CD8-positive, alpha-beta memory T cell (primary cell): Measurements from ENCODE around the gene IFT88. TPM values are rescaled to one million over a fixed set of nuclear protein-coding genes. Genes with fewer than 3 reads are reported as not detected.
"Not testable (repeated sequence)": the region's sequence is repeated elsewhere in the genome, so short reads cannot be mapped to it uniquely, and the experiment has no call there.

Source experiments
- CTCF ChIA-PET: fragments of 350-600 bp; sonication (Branson Sonifier 250); formaldehyde crosslinking; loops from one replicate; lab custom pipeline; 2021; ENCODE audit warnings: antibody characterized with exemption; lab: Charles Lee
- POLR2A ChIA-PET: fragments of 350-600 bp; sonication (Branson Sonifier 250); formaldehyde crosslinking; loops from one replicate; lab custom pipeline; 2021; ENCODE audit warnings: antibody characterized with exemption; lab: Charles Lee
- DNase-seq, 5 donors: peaks; one replicate each; pipeline versions ENCODE4 v3.0.0 to v3.0.0-alpha.2; 2020 to 2022; ENCODE audit warnings: mixed read lengths in 1 of 5
- H3K27ac ChIP-seq: one replicate; pipeline ENCODE4 v1.7.0; 2013; ENCODE audit warnings: low read depth, mild to moderate bottlenecking, low read length, moderate library complexity
- H3K27me3 ChIP-seq: 2 replicates; pipeline ENCODE4 v1.7.0; 2013; ENCODE audit warnings: low read length, mild to moderate bottlenecking; ENCODE audit not compliant: insufficient read depth, poor library complexity, severe bottlenecking
- H3K36me3 ChIP-seq: 2 replicates; pipeline ENCODE4 v1.7.0; 2013; ENCODE audit warnings: mild to moderate bottlenecking, low read length, moderate library complexity; ENCODE audit not compliant: insufficient read depth
- H3K4me1 ChIP-seq: 2 replicates; pipeline ENCODE4 v1.7.0; 2013; ENCODE audit warnings: mild to moderate bottlenecking, low read length, moderate library complexity; ENCODE audit not compliant: insufficient read depth
- H3K4me3 ChIP-seq: 2 replicates; pipeline ENCODE4 v1.7.0; 2013; ENCODE audit warnings: mild to moderate bottlenecking, low read length
- H3K9me3 ChIP-seq: 2 replicates; pipeline ENCODE4 v1.7.0; 2013; ENCODE audit warnings: mild to moderate bottlenecking, low read length
- H3K27ac Mint-ChIP-seq, 8 donors: one replicate each; pipeline ENCODE4 v1.8.0; 2020 to 2021; ENCODE audit warnings: mixed read lengths in 8 of 8, mild to moderate bottlenecking in 6 of 8, inconsistent platforms in 3 of 8, moderate library complexity in 3 of 8
- H3K27me3 Mint-ChIP-seq, 2 donors: one replicate each; pipeline ENCODE4 v1.8.0; 2020 to 2021; ENCODE audit warnings: mixed read lengths in 2 of 2, mild to moderate bottlenecking in 1 of 2, moderate library complexity in 1 of 2
- H3K36me3 Mint-ChIP-seq, 3 donors: one replicate each; pipeline ENCODE4 v1.8.0; 2020 to 2021; ENCODE audit warnings: mixed read lengths in 3 of 3, inconsistent platforms in 1 of 3, mild to moderate bottlenecking in 1 of 3
- H3K4me1 Mint-ChIP-seq, 3 donors: one replicate each; pipeline ENCODE4 v1.8.0; 2020 to 2021; ENCODE audit warnings: mixed read lengths in 3 of 3, inconsistent platforms in 1 of 3, mild to moderate bottlenecking in 1 of 3
- H3K4me3 Mint-ChIP-seq, 7 donors: one replicate each; pipeline ENCODE4 v1.8.0; 2020 to 2021; ENCODE audit warnings: mixed read lengths in 7 of 7, mild to moderate bottlenecking in 6 of 7, moderate library complexity in 4 of 7, inconsistent platforms in 2 of 7
- H3K9me3 Mint-ChIP-seq, 5 donors: one replicate each; pipeline ENCODE4 v1.8.0; 2020 to 2022; ENCODE audit warnings: mixed read lengths in 5 of 5, mild to moderate bottlenecking in 3 of 5, moderate library complexity in 2 of 5, inconsistent platforms in 1 of 5
- polyA plus RNA-seq: library from polyadenylated mRNA; unstranded; fragments of 300-500 nt; fragmentation: Illumina TruSeq; gene quantifications from one replicate; pipeline ENCODE4 v1.2.3, GENCODE V29; 2021
- total RNA-seq, 2 experiments: library from RNA; stranded (reverse); gene quantifications; one replicate each; pipeline ENCODE4 v1.2.3, GENCODE V29; 2021

IFT88 gene
- total and polyA plus RNA-seq, 3 experiments from 2014 or later: 4.2 to 7.2 (median 4.9) TPM

- H3K4me1 ChIP-seq: peaks cover 12% of the 10 kb centered on the region
- H3K4me3 ChIP-seq: no peak overlapping the region
- DNase-seq: no peak
- no peaks in the 10 kb centered on the region for H3K27me3 ChIP-seq
- no peak overlapping the region for H3K27ac ChIP-seq
- no peak overlapping the region for H3K4me3 Mint-ChIP-seq
- CTCF ChIA-PET: no interaction called here
- H3K27me3 Mint-ChIP-seq: no peaks in the 10 kb centered on the region
- peaks cover 12 to 36% (median 15%) of the 10 kb centered on the region in 3 donors for H3K36me3 Mint-ChIP-seq
- no peak overlapping the region for H3K27ac Mint-ChIP-seq
- H3K9me3 Mint-ChIP-seq: no peaks in the 10 kb centered on the region
- no peaks in the 10 kb centered on the region for H3K36me3 ChIP-seq
- H3K4me1 Mint-ChIP-seq: peaks cover 0 to 2% (median 0%) of the 10 kb centered on the region in 3 donors
- POLR2A ChIA-PET: no interaction called here
- no peaks in the 10 kb centered on the region for H3K9me3 ChIP-seq
Measured at GRCh38 chr13:20672772-20673171, 105.8 kb downstream of the IFT88 start.

GRCh38 chr13:20673715-20674114 lies 106.8 kb downstream of the IFT88 start:
- H3K9me3 ChIP-seq: no peaks in the 10 kb centered on the region
- Mint-ChIP-seq H3K4me3 (no peak overlapping the region), H3K27ac (no peak overlapping the region), H3K9me3 (no peaks in the 10 kb centered on the region), H3K4me1 (peaks cover 0 to 2% (median 0%) of the 10 kb centered on the region in 3 donors), H3K36me3 (peaks cover 12 to 38% (median 15%) of the 10 kb centered on the region in 3 donors), H3K27me3 (no peaks in the 10 kb centered on the region)
- no peak for DNase-seq
- POLR2A ChIA-PET: no interaction called here
- H3K4me3 ChIP-seq: no peak overlapping the region
- H3K27me3 ChIP-seq: no peaks in the 10 kb centered on the region
- H3K4me1 ChIP-seq: peaks cover 4% of the 10 kb centered on the region
- CTCF ChIA-PET: no interaction called here
- H3K27ac ChIP-seq: no peak overlapping the region
- no peaks in the 10 kb centered on the region for H3K36me3 ChIP-seq

GRCh38 chr13:20676213-20676612 lies 109.3 kb downstream of the IFT88 start:
- ChIA-PET CTCF (no interaction called here), POLR2A (no interaction called here)
- H3K36me3 ChIP-seq: no peaks in the 10 kb centered on the region
- no peaks in the 10 kb centered on the region for H3K4me1 Mint-ChIP-seq
- no peak overlapping the region for H3K4me3 Mint-ChIP-seq
- no peak overlapping the region for H3K27ac ChIP-seq
- H3K27me3 ChIP-seq: no peaks in the 10 kb centered on the region
- DNase-seq: no peak
- H3K27me3 Mint-ChIP-seq: no peaks in the 10 kb centered on the region
- no peak overlapping the region for H3K4me3 ChIP-seq
- H3K4me1 ChIP-seq: no peaks in the 10 kb centered on the region
- H3K27ac Mint-ChIP-seq: no peak overlapping the region
- H3K9me3 ChIP-seq: no peaks in the 10 kb centered on the region
- peaks cover 12 to 42% (median 18%) of the 10 kb centered on the region in 3 donors for H3K36me3 Mint-ChIP-seq
- H3K9me3 Mint-ChIP-seq: no peaks in the 10 kb centered on the region

- POLR2A ChIA-PET, CTCF ChIA-PET: not testable (repeated sequence)
Measured at GRCh38 chr13:20678606-20679005, 111.6 kb downstream of the IFT88 start.

GRCh38 chr13:20679879-20680278 lies 112.9 kb downstream of the IFT88 start:
- ChIA-PET POLR2A (no interaction called here), CTCF (no interaction called here)
- H3K4me1 ChIP-seq: no peaks in the 10 kb centered on the region
- Mint-ChIP-seq H3K36me3 (peaks cover 0 to 27% (median 12%) of the 10 kb centered on the region in 3 donors), H3K27me3 (no peaks in the 10 kb centered on the region), H3K9me3 (no peaks in the 10 kb centered on the region), H3K4me1 (no peaks in the 10 kb centered on the region), H3K4me3 (no peak overlapping the region), H3K27ac (no peak overlapping the region)
- no peak overlapping the region for H3K4me3 ChIP-seq
- DNase-seq: no peak
- no peaks in the 10 kb centered on the region for H3K27me3 ChIP-seq
- no peaks in the 10 kb centered on the region for H3K9me3 ChIP-seq
- H3K36me3 ChIP-seq: no peaks in the 10 kb centered on the region
- no peak overlapping the region for H3K27ac ChIP-seq

More at GRCh38 chr13:20678606-20679005, 111.6 kb downstream of the IFT88 start:
- H3K36me3 Mint-ChIP-seq: peaks cover 5 to 31% (median 15%) of the 10 kb centered on the region in 3 donors
- not testable (repeated sequence) for H3K27me3 Mint-ChIP-seq, H3K9me3 Mint-ChIP-seq, H3K4me3 Mint-ChIP-seq, H3K9me3 ChIP-seq, H3K4me3 ChIP-seq, H3K4me1 ChIP-seq, H3K27ac Mint-ChIP-seq, H3K27me3 ChIP-seq, DNase-seq, H3K27ac ChIP-seq, H3K36me3 ChIP-seq, H3K4me1 Mint-ChIP-seq

GRCh38 chr13:20680416-20681080 lies 113.6 kb downstream of the IFT88 start:
- no peaks in the 10 kb centered on the region for H3K27me3 Mint-ChIP-seq
- peaks cover 0 to 22% (median 11%) of the 10 kb centered on the region in 3 donors for H3K36me3 Mint-ChIP-seq
- no peaks in the 10 kb centered on the region for H3K9me3 Mint-ChIP-seq
- CTCF ChIA-PET: no interaction called here
- H3K4me1 ChIP-seq: no peaks in the 10 kb centered on the region
- H3K4me1 Mint-ChIP-seq: no peaks in the 10 kb centered on the region
- H3K27ac Mint-ChIP-seq: no peak overlapping the region
- DNase-seq: no peak
- H3K27me3 ChIP-seq: no peaks in the 10 kb centered on the region
- H3K4me3 Mint-ChIP-seq: no peak overlapping the region
- no peak overlapping the region for H3K27ac ChIP-seq
- H3K36me3 ChIP-seq: no peaks in the 10 kb centered on the region
- H3K9me3 ChIP-seq: no peaks in the 10 kb centered on the region
- H3K4me3 ChIP-seq: no peak overlapping the region
- POLR2A ChIA-PET: no interaction called here

GRCh38 chr13:20681481-20681880 lies 114.5 kb downstream of the IFT88 start:
- H3K27ac Mint-ChIP-seq, H3K4me1 Mint-ChIP-seq, POLR2A ChIA-PET, H3K4me1 ChIP-seq, H3K4me3 Mint-ChIP-seq, H3K27ac ChIP-seq, CTCF ChIA-PET, DNase-seq, H3K4me3 ChIP-seq, H3K27me3 ChIP-seq, H3K9me3 ChIP-seq, H3K27me3 Mint-ChIP-seq, H3K36me3 ChIP-seq, H3K9me3 Mint-ChIP-seq: not testable (repeated sequence)
- peaks cover 0 to 16% (median 11%) of the 10 kb centered on the region in 3 donors for H3K36me3 Mint-ChIP-seq

GRCh38 chr13:20682061-20682460 lies 115.1 kb downstream of the IFT88 start:
- Histone ChIP-seq H3K4me1 (no peaks in the 10 kb centered on the region), H3K27ac (no peak overlapping the region), H3K4me3 (no peak overlapping the region), H3K36me3 (no peaks in the 10 kb centered on the region), H3K27me3 (no peaks in the 10 kb centered on the region), H3K9me3 (no peaks in the 10 kb centered on the region)
- ChIA-PET CTCF (no interaction called here), POLR2A (no interaction called here)
- Mint-ChIP-seq H3K4me3 (no peak overlapping the region), H3K36me3 (peaks cover 0 to 16% (median 11%) of the 10 kb centered on the region in 3 donors), H3K27me3 (no peaks in the 10 kb centered on the region), H3K27ac (no peak overlapping the region), H3K9me3 (no peaks in the 10 kb centered on the region), H3K4me1 (no peaks in the 10 kb centered on the region)
- DNase-seq: no peak
